ENCODE data around the gene NTN3. TPM values are rescaled to one million over a fixed set of nuclear protein-coding genes. Genes with fewer than 3 reads are reported as not detected.

NTN3 gene
- total and polyA plus RNA-seq, 2 of the 8 experiments (the other 6 are each of a cell fraction or from before 2014, with no cell fraction given) = 0.30 to 0.34 TPM

DNA sequence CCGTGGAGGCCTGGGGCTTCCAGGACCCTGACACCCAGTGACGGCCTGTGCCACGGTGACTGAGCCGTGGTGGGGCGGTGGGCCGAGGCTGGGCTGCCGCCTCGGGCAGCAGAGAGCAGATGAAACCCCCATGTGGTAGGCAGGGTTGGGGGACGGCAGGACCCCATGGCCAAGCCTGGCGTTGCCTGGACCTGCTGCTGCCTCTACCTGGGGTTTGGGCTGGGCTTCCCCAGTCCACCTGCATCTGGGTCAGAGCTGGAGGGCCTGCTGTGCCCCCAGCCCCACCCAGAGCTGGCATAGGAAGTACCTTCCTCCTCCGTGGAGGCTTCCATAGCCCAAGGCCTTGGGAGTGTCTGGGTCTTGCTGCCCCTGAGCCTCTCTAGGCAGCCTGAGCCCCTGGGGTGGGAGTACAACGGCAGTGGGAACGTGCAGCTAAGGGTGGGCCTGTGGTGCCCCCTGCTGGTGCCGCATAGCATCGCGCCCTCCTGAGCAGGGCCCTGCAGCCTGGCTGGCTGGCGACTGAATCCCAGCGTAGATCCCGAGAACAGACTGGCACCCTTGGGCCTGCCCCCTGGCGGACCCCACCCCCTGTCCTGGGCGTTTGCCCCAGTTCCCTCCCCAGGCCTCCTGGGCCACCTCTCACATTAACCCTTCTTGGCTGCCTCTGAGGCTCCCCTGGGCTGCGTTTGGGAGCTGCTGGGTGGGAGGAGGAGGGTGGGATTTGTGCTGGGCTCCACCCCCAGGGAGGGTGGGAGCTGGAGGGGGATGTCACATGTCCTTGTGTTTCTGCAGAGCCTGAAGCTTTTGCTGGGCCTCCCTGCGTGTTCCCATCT is 30.0 kb downstream of the NTN3 start:
- DNase-seq (ENCODE audit: low read depth in 1 of 2, low spot score in 2 of 2) (peak; percentile 77 to 98), FAIRE-seq (no peak)
- no peaks in the 10 kb centered on the region; the same call in 1 of the 2 replicates for H3K79me1 ChIP-seq (ENCODE audit: low read depth, low read length)
- H2BK12ac ChIP-seq (ENCODE audit: low read depth, low read length) = no peak overlapping the region
- H3K4me2 ChIP-seq (ENCODE audit: insufficient read depth in 1 of 2, low read depth in 2 of 2, low read length in 2 of 2) = peak overlapping the region; percentile 0 to 73; a peak in 3 of 4 replicates
- H3K4ac ChIP-seq (replicated peaks; ENCODE audit: insufficient read length, low read depth, low read length) = no peak overlapping the region
- peaks cover 0 to 16% (median 9%) of the 10 kb centered on the region in 4 experiments; a peak in 6 of 7 replicates for H3K4me1 ChIP-seq (replicated peaks in 1 of 4; ENCODE audit: control insufficient read depth in 3 of 4, insufficient read depth in 4 of 4, low read length in 3 of 4)
- POLR2A ChIA-PET (ENCODE audit: partially characterized antibody) = interaction anchor here (0.6 to 2.0 kb wide), 22 partner anchors 9 to 492 kb away, joined by 3 to 10 read pairs (median 4); partner anchors contain the start of genes ATP6V0C, CEMP1, MLST8 and NTN3
- peak overlapping the region; percentile 81 for H3K18ac ChIP-seq (ENCODE audit: extremely low read depth, low read length)
- H3K56ac ChIP-seq (replicated peaks; ENCODE audit: insufficient read length, low read depth, low read length) = no peak overlapping the region
- H4K5ac ChIP-seq (ENCODE audit: insufficient read length, low read depth, low read length) = no peak overlapping the region
- no peak overlapping the region for H2BK20ac ChIP-seq (ENCODE audit: low read length)
- H2AFZ ChIP-seq (ENCODE audit: low read length) = peak overlapping the region; percentile 18; the same call in 1 of the 2 replicates
- H3K23ac ChIP-seq (ENCODE audit: insufficient read length) = no peak overlapping the region
- H3K9me3 ChIP-seq (ENCODE audit: insufficient read depth in 2 of 2, low read depth in 1 of 2, low read length in 1 of 2) = no peaks in the 10 kb centered on the region
- H3K79me2 ChIP-seq (ENCODE audit: control insufficient read depth in 1 of 2, insufficient read depth in 2 of 2, low read length in 2 of 2) = no peaks in the 10 kb centered on the region
- no peak overlapping the region for H3K14ac ChIP-seq (ENCODE audit: insufficient read length)
- CTCF ChIA-PET (ENCODE audit: partially characterized antibody) = interaction anchor here (0.6 to 3.3 kb wide), 50 partner anchors 9 to 353 kb away, joined by 3 to 32 read pairs (median 4); partner anchors contain the start of genes AMDHD2, ECI1, PDPK1 and TBC1D24
- WGBS, 2 experiments (ENCODE audit: extremely low coverage in 1 of 2, insufficient coverage in 1 of 2, insufficient read length in 1 of 2, insufficient replicate concordance in 2 of 2, low coverage in 1 of 2, low lambda C conversion rate in 2 of 2, missing lambda C conversion rate in 1 of 2) = 50% methylated on average over 21 of the region's 23 CpGs; no CpG with 5 or more reads in 1 of the 2 experiments
- peak overlapping the region; percentile 71; the same call in 1 of the 2 replicates for H2BK5ac ChIP-seq (ENCODE audit: low read depth, low read length)
- H2AK5ac ChIP-seq (ENCODE audit: low read depth, low read length) = no peak overlapping the region
- peak overlapping the region; percentile 40 for H4K8ac ChIP-seq (ENCODE audit: extremely low read depth, insufficient read depth, low read length)
- no peak overlapping the region for H2BK15ac ChIP-seq (ENCODE audit: low read length)
- peaks cover 2 to 4% of the 10 kb centered on the region in 2 experiments for H4K20me1 ChIP-seq (replicated peaks in 1 of 2; ENCODE audit: control insufficient read depth in 1 of 2, insufficient read depth in 2 of 2, low read length in 2 of 2)
- no peak overlapping the region for H2BK120ac ChIP-seq (replicated peaks; ENCODE audit: low read depth, low read length)
- no peak overlapping the region; the same call in 1 of the 2 replicates for H3K27ac ChIP-seq (ENCODE audit: low read depth, low read length)
- peak overlapping the region in 3 of 4 experiments; percentile 14 to 60 (median 24); a peak in 5 of 8 replicates for H3K4me3 ChIP-seq (ENCODE audit: extremely low read depth in 1 of 4, insufficient read depth in 2 of 4, low read depth in 3 of 4, low read length in 4 of 4)
- peaks cover 0 to 12% (median 3%) of the 10 kb centered on the region in 4 experiments; a peak in 3 of 8 replicates for H3K36me3 ChIP-seq (ENCODE audit: control insufficient read depth in 2 of 4, insufficient read depth in 4 of 4, low read length in 3 of 4)
- H3K23me2 ChIP-seq (ENCODE audit: low read depth, low read length) = no peaks in the 10 kb centered on the region
- peak overlapping the region; percentile 73 for H4K91ac ChIP-seq (replicated peaks; ENCODE audit: insufficient read length, low read length)
- no peak overlapping the region for H3K9ac ChIP-seq (replicated peaks in 1 of 4; ENCODE audit: extremely low read depth in 1 of 4, low read depth in 3 of 4, low read length in 3 of 4)
- no peaks in the 10 kb centered on the region; a peak in 1 of 7 replicates for H3K27me3 ChIP-seq (replicated peaks in 1 of 4; ENCODE audit: control insufficient read depth in 3 of 4, extremely low read depth in 1 of 4, insufficient read depth in 3 of 4, low read length in 3 of 4)
- TF ChIP-seq, protein P1, sequence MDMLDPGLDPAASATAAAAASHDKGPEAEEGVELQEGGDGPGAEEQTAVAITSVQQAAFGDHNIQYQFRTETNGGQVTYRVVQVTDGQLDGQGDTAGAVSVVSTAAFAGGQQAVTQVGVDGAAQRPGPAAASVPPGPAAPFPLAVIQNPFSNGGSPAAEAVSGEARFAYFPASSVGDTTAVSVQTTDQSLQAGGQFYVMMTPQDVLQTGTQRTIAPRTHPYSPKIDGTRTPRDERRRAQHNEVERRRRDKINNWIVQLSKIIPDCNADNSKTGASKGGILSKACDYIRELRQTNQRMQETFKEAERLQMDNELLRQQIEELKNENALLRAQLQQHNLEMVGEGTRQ (IDR thresholded peaks at IDR 0.05; ENCODE audit: low read length) = peak; percentile 40
- TF ChIP-seq TBP (IDR thresholded peaks at IDR 0.05; ENCODE audit: low read depth, low read length) (peak; percentile 39; the same call in 1 of the 2 replicates), EP300 (IDR thresholded peaks at IDR 0.05; ENCODE audit: borderline replicate concordance in 1 of 2, low read depth in 2 of 2, low read length in 2 of 2) (peak in 1 of 2 experiments; percentile 39; a peak in 1 of 3 replicates), CREB1 (IDR thresholded peaks at IDR 0.05) (peak; percentile 67; the same call in 1 of the 2 replicates), RAD21 (IDR thresholded peaks at IDR 0.05 in 1 of 2, conservative IDR thresholded peaks at IDR 0.05 in 1 of 2; ENCODE audit: low read depth in 2 of 2, low read length in 2 of 2) (peak; percentile 94 to 96), TEAD4 (IDR thresholded peaks at IDR 0.05; ENCODE audit: low read depth, low read length) (peak; percentile 46; the same call in 1 of the 2 replicates)
